GM12891 (cell line): ENCODE data around the gene OAT.
"Not testable (repeated sequence)": the region's sequence is repeated elsewhere in the genome, so short reads cannot be mapped to it uniquely, and the experiment has no call there.

Experiments
- POLR2A ChIP-seq: IDR thresholded peaks from 2 replicates; pipeline ENCODE4 v1.6.1; 2011; ENCODE audit warnings: low read depth, low read length, control low read depth
- POLR2AphosphoS5 ChIP-seq: IDR thresholded peaks from 2 replicates; pipeline ENCODE4 v1.6.1; 2011; ENCODE audit warnings: low read depth, low read length, control low read depth

DNA sequence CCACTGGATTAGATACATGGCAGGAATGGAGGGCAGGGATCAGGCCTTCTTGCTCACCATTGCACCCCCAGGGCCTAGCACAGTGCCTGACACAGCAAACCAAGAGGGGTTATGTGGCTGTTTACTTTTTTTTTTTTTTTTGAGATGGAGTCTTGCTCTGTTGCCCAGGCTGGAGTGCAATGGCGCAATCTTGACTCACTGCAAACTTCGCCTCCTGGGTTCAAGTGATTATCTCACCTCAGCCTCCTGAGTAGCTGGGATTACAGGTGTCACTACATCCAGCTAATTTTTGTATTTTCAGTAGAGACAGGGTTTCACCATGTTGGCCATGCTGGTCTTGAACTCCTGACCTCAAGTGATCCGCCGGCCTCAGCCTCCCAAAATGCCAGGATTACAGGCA lies 17.0 kb upstream of the OAT start:
- TF ChIP-seq POLR2A, POLR2AphosphoS5: not testable (repeated sequence)
